ENCODE measurements around the gene SSB.
"Not testable (repeated sequence)": the region's sequence is repeated elsewhere in the genome, so short reads cannot be mapped to it uniquely, and the experiment has no call there.

SSB gene

GRCh38 chr2:169798718-169799592 lies at the start of gene SSB:
Gene SSB, plus strand, starts transcription at chr2:169798871. Its CDS starts 2,090 bp downstream, at chr2:169800961.
- in situ Hi-C loops (cut with MboI; ENCODE audit: low pct_unique_long_range_greater_than_20kb, low sequenced_read_pairs): no loop called here
- DNase-seq: peak; percentile 93

- in situ Hi-C loops (cut with MboI; ENCODE audit: low pct_unique_long_range_greater_than_20kb, low sequenced_read_pairs): no loop called here
- no peak for DNase-seq
These were observed 45.9 kb upstream of the SSB start for GRCh38 chr2:169752752-169753151.

- in situ Hi-C loops (cut with MboI; ENCODE audit: low pct_unique_long_range_greater_than_20kb, low sequenced_read_pairs): no loop called here
- no peak for DNase-seq
These were observed 43.4 kb upstream of the SSB start for GRCh38 chr2:169755083-169755870.

- in situ Hi-C loops (cut with MboI; ENCODE audit: low pct_unique_long_range_greater_than_20kb, low sequenced_read_pairs): no loop called here
- no peak for DNase-seq
These were observed 42.3 kb upstream of the SSB start for GRCh38 chr2:169756342-169756741.

GRCh38 chr2:169757356-169757755 lies 41.3 kb upstream of the SSB start:
- DNase-seq: no peak
- in situ Hi-C loops (cut with MboI; ENCODE audit: low pct_unique_long_range_greater_than_20kb, low sequenced_read_pairs): no loop called here

- in situ Hi-C loops (cut with MboI; ENCODE audit: low pct_unique_long_range_greater_than_20kb, low sequenced_read_pairs): no loop called here
These were observed 40.9 kb upstream of the SSB start for GRCh38 chr2:169757778-169758177.

GRCh38 chr2:169759987-169760386 lies 38.7 kb upstream of the SSB start:
- in situ Hi-C loops (cut with MboI; ENCODE audit: low pct_unique_long_range_greater_than_20kb, low sequenced_read_pairs): no loop called here

More at GRCh38 chr2:169757778-169758177, 40.9 kb upstream of the SSB start:
- no peak for DNase-seq

GRCh38 chr2:169760798-169761197 lies 37.9 kb upstream of the SSB start:
- in situ Hi-C loops (cut with MboI; ENCODE audit: low pct_unique_long_range_greater_than_20kb, low sequenced_read_pairs); DNase-seq: not testable (repeated sequence)

More at GRCh38 chr2:169759987-169760386, 38.7 kb upstream of the SSB start:
- DNase-seq: no peak

GRCh38 chr2:169761251-169761969 lies 37.3 kb upstream of the SSB start:
- no peak for DNase-seq
- in situ Hi-C loops (cut with MboI; ENCODE audit: low pct_unique_long_range_greater_than_20kb, low sequenced_read_pairs): no loop called here

GRCh38 chr2:169761970-169762292 lies 36.7 kb upstream of the SSB start:
- in situ Hi-C loops (cut with MboI; ENCODE audit: low pct_unique_long_range_greater_than_20kb, low sequenced_read_pairs): no loop called here
- no peak for DNase-seq

GRCh38 chr2:169765523-169765922 lies 33.1 kb upstream of the SSB start:
- in situ Hi-C loops (cut with MboI; ENCODE audit: low pct_unique_long_range_greater_than_20kb, low sequenced_read_pairs): no loop called here
- DNase-seq: no peak

GRCh38 chr2:169767243-169767888 lies 31.3 kb upstream of the SSB start:
- peak; percentile 63 for DNase-seq
- in situ Hi-C loops (cut with MboI; ENCODE audit: low pct_unique_long_range_greater_than_20kb, low sequenced_read_pairs): no loop called here

GRCh38 chr2:169768262-169768995 lies 30.2 kb upstream of the SSB start:
- no peak for DNase-seq
- in situ Hi-C loops (cut with MboI; ENCODE audit: low pct_unique_long_range_greater_than_20kb, low sequenced_read_pairs): no loop called here

- peak; percentile 61 for DNase-seq
- in situ Hi-C loops (cut with MboI; ENCODE audit: low pct_unique_long_range_greater_than_20kb, low sequenced_read_pairs): no loop called here
These were observed 27.6 kb upstream of the SSB start for GRCh38 chr2:169771021-169771420.

GRCh38 chr2:169771612-169772011 lies 27.1 kb upstream of the SSB start:
- in situ Hi-C loops (cut with MboI; ENCODE audit: low pct_unique_long_range_greater_than_20kb, low sequenced_read_pairs): no loop called here
- no peak for DNase-seq

GRCh38 chr2:169772651-169773050 lies 26.0 kb upstream of the SSB start:
- no peak for DNase-seq
- in situ Hi-C loops (cut with MboI; ENCODE audit: low pct_unique_long_range_greater_than_20kb, low sequenced_read_pairs): no loop called here

- DNase-seq: no peak
- in situ Hi-C loops (cut with MboI; ENCODE audit: low pct_unique_long_range_greater_than_20kb, low sequenced_read_pairs): no loop called here
These were observed 23.3 kb upstream of the SSB start for GRCh38 chr2:169775354-169775753.

GRCh38 chr2:169775765-169776164 lies 22.9 kb upstream of the SSB start:
- in situ Hi-C loops (cut with MboI; ENCODE audit: low pct_unique_long_range_greater_than_20kb, low sequenced_read_pairs): no loop called here
- DNase-seq: peak; percentile 18
